ENCODE data around the gene ISLR2. TPM values are rescaled to one million over a fixed set of nuclear protein-coding genes. Genes with fewer than 3 reads are reported as not detected.

The ISLR2 gene
- total and polyA plus RNA-seq, 4 donors: 0.03 TPM; not detected in 3

GRCh38 chr15:74133694-74134386 lies 3.5 kb downstream of the ISLR2 start:
- H3K9ac ChIP-seq (ENCODE audit: low read depth in 1 of 2, low read length in 2 of 2): no peak overlapping the region
- peaks cover 0 to 3% (median 0%) of the 10 kb centered on the region in 4 donors for H3K9me3 ChIP-seq (ENCODE audit: control insufficient read depth in 4 of 4, low read length in 3 of 4)
- no peak for DNase-seq (ENCODE audit: low spot score)
- WGBS: 11% methylated on average over 71 of the region's 71 CpGs
- no peak overlapping the region for H3K4me3 ChIP-seq (ENCODE audit: low read depth in 1 of 3, low read length in 3 of 3)
- peaks cover 16 to 34% (median 21%) of the 10 kb centered on the region in 4 donors for H3K27me3 ChIP-seq (ENCODE audit: control insufficient read depth in 4 of 4, insufficient read depth in 4 of 4, low read length in 3 of 4)
- no peak for TF ChIP-seq ZBTB33 (IDR thresholded peaks at IDR 0.05)
- TF ChIP-seq ATF3 (IDR thresholded peaks at IDR 0.05): no peak
- no peak for TF ChIP-seq NR2F2 (IDR thresholded peaks at IDR 0.05)
- no peak for TF ChIP-seq FOXA1 (IDR thresholded peaks at IDR 0.05)
- TF ChIP-seq MAX (IDR thresholded peaks at IDR 0.05): no peak
- TF ChIP-seq SP1 (IDR thresholded peaks at IDR 0.05): no peak
- TF ChIP-seq FOXA2 (IDR thresholded peaks at IDR 0.05): no peak
- TF ChIP-seq RXRA (IDR thresholded peaks at IDR 0.05): no peak
- TF ChIP-seq GABPA (IDR thresholded peaks at IDR 0.05 in 1 of 2, conservative IDR thresholded peaks at IDR 0.05 in 1 of 2): no peak
- no peak for TF ChIP-seq HNF4G (IDR thresholded peaks at IDR 0.05)
- TF ChIP-seq RAD21 (IDR thresholded peaks at IDR 0.05): no peak
- TF ChIP-seq CTCF (IDR thresholded peaks at IDR 0.05; ENCODE audit: low read depth, low read length, missing input control): no peak
- TF ChIP-seq EGR1 (IDR thresholded peaks at IDR 0.05; ENCODE audit: low read depth in 2 of 2): no peak
- TF ChIP-seq JUND (IDR thresholded peaks at IDR 0.05): no peak
- no peak for TF ChIP-seq HNF4A (conservative IDR thresholded peaks at IDR 0.05)
- no peaks in the 10 kb centered on the region for H3K36me3 ChIP-seq (ENCODE audit: control insufficient read depth in 4 of 4, insufficient read depth in 3 of 4, low read depth in 1 of 4, low read length in 3 of 4)
- no peak overlapping the region for H3K27ac ChIP-seq (ENCODE audit: low read depth in 1 of 2, low read length in 2 of 2)
- peaks cover 16 to 55% (median 25%) of the 10 kb centered on the region in 4 donors for H3K4me1 ChIP-seq (ENCODE audit: control insufficient read depth in 4 of 4, insufficient read depth in 4 of 4, low read length in 3 of 4)

GRCh38 chr15:74134387-74135027 lies 4.1 kb downstream of the ISLR2 start:
- H3K27ac ChIP-seq (ENCODE audit: low read depth in 1 of 2, low read length in 2 of 2): no peak overlapping the region
- 9% methylated on average over 53 of the region's 53 CpGs for WGBS
- no peak overlapping the region for H3K4me3 ChIP-seq (ENCODE audit: low read depth in 1 of 3, low read length in 3 of 3)
- no peak overlapping the region for H3K9ac ChIP-seq (ENCODE audit: low read depth in 1 of 2, low read length in 2 of 2)
- peaks cover 15 to 49% (median 23%) of the 10 kb centered on the region in 4 donors for H3K4me1 ChIP-seq (ENCODE audit: control insufficient read depth in 4 of 4, insufficient read depth in 4 of 4, low read length in 3 of 4)
- no peak for TF ChIP-seq FOXA1 (IDR thresholded peaks at IDR 0.05)
- no peak for TF ChIP-seq SP1 (IDR thresholded peaks at IDR 0.05)
- TF ChIP-seq TAF1 (conservative IDR thresholded peaks at IDR 0.05): no peak
- TF ChIP-seq FOXA2 (IDR thresholded peaks at IDR 0.05): no peak
- no peak for TF ChIP-seq GABPA (IDR thresholded peaks at IDR 0.05 in 1 of 2, conservative IDR thresholded peaks at IDR 0.05 in 1 of 2)
- no peak for TF ChIP-seq ZBTB33 (IDR thresholded peaks at IDR 0.05)
- TF ChIP-seq ATF3 (IDR thresholded peaks at IDR 0.05): no peak
- peak; percentile 66 to 78 for TF ChIP-seq RAD21 (IDR thresholded peaks at IDR 0.05)
- TF ChIP-seq CTCF (IDR thresholded peaks at IDR 0.05; ENCODE audit: low read depth, low read length, missing input control): peak; percentile 58
- TF ChIP-seq HNF4A (conservative IDR thresholded peaks at IDR 0.05): peak; percentile 28 to 62
- no peak for TF ChIP-seq HNF4G (IDR thresholded peaks at IDR 0.05)
- peak in 1 of 2 donors; percentile 34 for TF ChIP-seq RXRA (IDR thresholded peaks at IDR 0.05)
- peaks cover 0 to 3% (median 0%) of the 10 kb centered on the region in 4 donors for H3K9me3 ChIP-seq (ENCODE audit: control insufficient read depth in 4 of 4, low read length in 3 of 4)
- no peaks in the 10 kb centered on the region for H3K36me3 ChIP-seq (ENCODE audit: control insufficient read depth in 4 of 4, insufficient read depth in 3 of 4, low read depth in 1 of 4, low read length in 3 of 4)
- peaks cover 16 to 31% (median 20%) of the 10 kb centered on the region in 4 donors for H3K27me3 ChIP-seq (ENCODE audit: control insufficient read depth in 4 of 4, insufficient read depth in 4 of 4, low read length in 3 of 4)
- DNase-seq (ENCODE audit: low spot score): no peak
